ENCODE results near the gene TCP11L2. TPM values are rescaled to one million over a fixed set of nuclear protein-coding genes. Genes with fewer than 3 reads are reported as not detected.

The TCP11L2 gene
- total and polyA plus RNA-seq, 2 of the 13 experiments (the other 11 are each of a cell fraction or from before 2014, with no cell fraction given), result 4.6 to 24.1 TPM

GRCh38 chr12:106303202-106303820, 778 bp downstream of the TCP11L2 start (continued):
- TF ChIP-seq ZNF800 (CRISPR knock-in tag; IDR thresholded peaks at IDR 0.05) (0 out of 2 replicates have a peak, but pooled peaks have one; percentile 23), TBX2 (CRISPR knock-in tag; IDR thresholded peaks at IDR 0.05; ENCODE audit: borderline replicate concordance) (0 out of 2 replicates have a peak, but pooled peaks have one; percentile 44), ZNF160 (CRISPR knock-in tag; IDR thresholded peaks at IDR 0.05) (peak; percentile 16; the same call in 1 of the 2 replicates), ZNF350 (CRISPR knock-in tag; IDR thresholded peaks at IDR 0.05; ENCODE audit: borderline replicate concordance, low read depth) (peak; percentile 8; the same call in 1 of the 2 replicates), CHD2 (IDR thresholded peaks at IDR 0.05; ENCODE audit: low read depth, low read length) (0 out of 2 replicates have a peak, but pooled peaks have one; percentile 14), PITX1 (CRISPR knock-in tag; IDR thresholded peaks at IDR 0.05) (peak; percentile 59; the same call in 1 of the 2 replicates), ZNF33B (CRISPR knock-in tag; IDR thresholded peaks at IDR 0.05) (no peak), EED (CRISPR knock-in tag; IDR thresholded peaks at IDR 0.05) (no peak), GABPA (IDR thresholded peaks at IDR 0.05; ENCODE audit: low read depth, low read length) (no peak), GABPA (CRISPR knock-in tag; IDR thresholded peaks at IDR 0.05; ENCODE audit: low read depth) (0 out of 2 replicates have a peak, but pooled peaks have one; percentile 25), FOXJ3 (CRISPR knock-in tag; IDR thresholded peaks at IDR 0.05; ENCODE audit: borderline replicate concordance) (peak; percentile 33; the same call in 1 of the 2 replicates), ZNF572 (CRISPR knock-in tag; IDR thresholded peaks at IDR 0.05) (peak; percentile 92), IRF2 (CRISPR knock-in tag; IDR thresholded peaks at IDR 0.05) (peak; percentile 29; the same call in 1 of the 2 replicates), HNRNPUL1 (IDR thresholded peaks at IDR 0.05; ENCODE audit: low read depth, low read length) (no peak), HNF1B (CRISPR knock-in tag; IDR thresholded peaks at IDR 0.05) (peak; percentile 79), ZNF546 (CRISPR knock-in tag; conservative IDR thresholded peaks at IDR 0.05) (0 out of 2 replicates have a peak, but pooled peaks have one; percentile 4), GATAD2A (CRISPR knock-in tag; IDR thresholded peaks at IDR 0.05) (0 out of 2 replicates have a peak, but pooled peaks have one; percentile 39), ZSCAN25 (CRISPR knock-in tag; IDR thresholded peaks at IDR 0.05) (0 out of 2 replicates have a peak, but pooled peaks have one; percentile 23), ZNF777 (CRISPR knock-in tag; IDR thresholded peaks at IDR 0.05) (no peak), CBFB (CRISPR knock-in tag; IDR thresholded peaks at IDR 0.05) (0 out of 2 replicates have a peak, but pooled peaks have one; percentile 21), ETV5 (CRISPR knock-in tag; IDR thresholded peaks at IDR 0.05; ENCODE audit: borderline replicate concordance) (peak; percentile 50; the same call in 1 of the 2 replicates), ISL2 (CRISPR knock-in tag; IDR thresholded peaks at IDR 0.05) (0 out of 2 replicates have a peak, but pooled peaks have one; percentile 22), RXRB (CRISPR knock-in tag; IDR thresholded peaks at IDR 0.05; ENCODE audit: borderline replicate concordance) (peak; percentile 49; the same call in 1 of the 2 replicates), PATZ1 (CRISPR knock-in tag; IDR thresholded peaks at IDR 0.05) (0 out of 2 replicates have a peak, but pooled peaks have one; percentile 33)
